Measurements from ENCODE around the gene TYK2.

- TF ChIP-seq CTCF (IDR thresholded peaks at IDR 0.05) (no peak), POLR2A (IDR thresholded peaks at IDR 0.05) (peak; percentile 73)
These were observed 23.0 kb upstream of the TYK2 start, which contains the start of gene CDC37 for GRCh38 chr19:10403137-10404021.

Measured in ovary (tissue), 3 donors.